NB4 (cell line): Measurements from ENCODE around the gene ROR2.

ENCODE experiments used
- DNase-seq: peaks from one replicate; pipeline ENCODE4 v3.0.0; 2010; ENCODE audit warnings: low read depth
- H3K4me3 ChIP-seq: one replicate; pipeline ENCODE4 v1.5.1; 2011; ENCODE audit warnings: mild to moderate bottlenecking, low read depth, low read length, moderate library complexity
- MYC ChIP-seq: IDR thresholded peaks from 2 replicates; pipeline ENCODE4 v1.6.1; 2011; ENCODE audit warnings: low read depth, low read length
- POLR2A ChIP-seq: IDR thresholded peaks from 2 replicates; pipeline ENCODE4 v1.6.1; 2011; ENCODE audit warnings: mild to moderate bottlenecking; ENCODE audit not compliant: insufficient read length; ENCODE audit errors: extremely low read depth
- TF ChIP-seq, protein P1 (sequence below): IDR thresholded peaks from one replicate; pipeline ENCODE4 v1.5.1; 2012; ENCODE audit warnings: low read depth, low read length
- TF ChIP-seq, protein P2 (sequence below): IDR thresholded peaks from 2 replicates; pipeline ENCODE4 v1.6.1; 2011; ENCODE audit warnings: low read depth, low read length

The ROR2 gene

GRCh38 chr9:91785447-91785842 lies 164.6 kb downstream of the ROR2 start:
- no peak for TF ChIP-seq MYC
- TF ChIP-seq, protein P1, sequence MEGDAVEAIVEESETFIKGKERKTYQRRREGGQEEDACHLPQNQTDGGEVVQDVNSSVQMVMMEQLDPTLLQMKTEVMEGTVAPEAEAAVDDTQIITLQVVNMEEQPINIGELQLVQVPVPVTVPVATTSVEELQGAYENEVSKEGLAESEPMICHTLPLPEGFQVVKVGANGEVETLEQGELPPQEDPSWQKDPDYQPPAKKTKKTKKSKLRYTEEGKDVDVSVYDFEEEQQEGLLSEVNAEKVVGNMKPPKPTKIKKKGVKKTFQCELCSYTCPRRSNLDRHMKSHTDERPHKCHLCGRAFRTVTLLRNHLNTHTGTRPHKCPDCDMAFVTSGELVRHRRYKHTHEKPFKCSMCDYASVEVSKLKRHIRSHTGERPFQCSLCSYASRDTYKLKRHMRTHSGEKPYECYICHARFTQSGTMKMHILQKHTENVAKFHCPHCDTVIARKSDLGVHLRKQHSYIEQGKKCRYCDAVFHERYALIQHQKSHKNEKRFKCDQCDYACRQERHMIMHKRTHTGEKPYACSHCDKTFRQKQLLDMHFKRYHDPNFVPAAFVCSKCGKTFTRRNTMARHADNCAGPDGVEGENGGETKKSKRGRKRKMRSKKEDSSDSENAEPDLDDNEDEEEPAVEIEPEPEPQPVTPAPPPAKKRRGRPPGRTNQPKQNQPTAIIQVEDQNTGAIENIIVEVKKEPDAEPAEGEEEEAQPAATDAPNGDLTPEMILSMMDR, result no peak
- no peak for TF ChIP-seq POLR2A
- TF ChIP-seq, protein P2, sequence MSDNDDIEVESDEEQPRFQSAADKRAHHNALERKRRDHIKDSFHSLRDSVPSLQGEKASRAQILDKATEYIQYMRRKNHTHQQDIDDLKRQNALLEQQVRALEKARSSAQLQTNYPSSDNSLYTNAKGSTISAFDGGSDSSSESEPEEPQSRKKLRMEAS, result no peak
- H3K4me3 ChIP-seq, result no peak overlapping the region
- DNase-seq, result no peak

DNA sequence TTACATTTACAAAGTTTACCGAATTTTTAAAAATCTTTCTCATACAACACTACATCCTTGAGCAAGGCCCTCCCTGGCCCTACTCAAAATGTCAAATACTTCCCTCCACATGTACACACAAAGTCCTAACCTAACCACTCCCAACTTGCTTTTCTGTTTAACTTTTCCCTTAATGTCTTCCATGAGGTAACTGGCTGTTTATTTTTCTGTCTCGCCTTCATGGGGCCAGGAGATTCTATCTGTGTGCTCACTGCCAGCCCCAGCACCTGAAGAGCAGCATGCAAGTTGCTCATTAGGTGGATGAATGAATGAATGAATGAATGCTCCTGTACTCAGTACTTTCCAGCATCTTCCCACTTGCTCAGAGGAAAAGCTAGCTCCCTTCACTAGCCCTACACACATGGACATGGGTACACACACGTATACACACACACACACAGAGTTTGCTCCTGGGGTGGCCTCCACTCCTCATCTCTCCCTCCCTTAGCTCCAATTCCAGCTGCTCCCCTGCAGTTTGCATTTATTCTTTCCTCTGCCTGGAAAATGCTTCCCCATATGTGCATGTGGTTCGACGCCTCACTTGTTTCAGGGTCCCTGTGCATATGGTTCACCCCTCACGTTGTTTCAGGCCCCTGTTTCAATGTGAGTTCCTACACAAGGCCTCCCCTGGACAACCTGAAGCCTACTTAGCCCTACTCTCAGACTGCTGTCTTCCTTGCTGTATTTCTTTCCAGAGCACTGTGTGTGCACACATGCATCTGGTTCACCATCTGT lies 165.2 kb downstream of the ROR2 start:
- H3K4me3 ChIP-seq, result no peak overlapping the region
- TF ChIP-seq, protein P1, result no peak
- TF ChIP-seq, protein P2, result no peak
- no peak for TF ChIP-seq POLR2A
- TF ChIP-seq MYC, result no peak
- DNase-seq, result no peak

GRCh38 chr9:91783876-91784672 lies 166.0 kb downstream of the ROR2 start:
- TF ChIP-seq POLR2A, result no peak
- TF ChIP-seq MYC, result no peak
- TF ChIP-seq, protein P2, result no peak
- TF ChIP-seq, protein P1, result no peak
- DNase-seq, result no peak
- H3K4me3 ChIP-seq, result no peak overlapping the region

DNA sequence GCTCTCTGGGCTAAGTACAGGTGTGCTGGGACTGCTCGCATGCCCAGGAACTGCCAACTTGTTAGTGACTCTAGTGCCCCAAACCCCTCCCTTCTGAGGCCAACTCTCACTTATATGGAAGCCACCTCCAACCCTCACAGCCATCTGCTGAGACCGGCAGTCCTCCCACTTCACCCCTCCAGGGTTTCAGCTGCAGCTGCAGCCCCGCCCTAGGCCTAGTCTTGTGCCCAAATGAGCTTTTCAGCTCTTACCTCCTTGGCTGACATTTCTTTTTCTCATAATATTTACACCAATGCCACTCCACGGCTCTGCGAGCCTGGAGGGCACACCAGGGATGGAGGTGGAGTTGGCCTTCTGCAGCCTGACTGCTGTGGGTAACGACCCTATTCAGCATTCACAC lies 166.6 kb downstream of the ROR2 start:
- DNase-seq, result no peak
- no peak overlapping the region for H3K4me3 ChIP-seq
- TF ChIP-seq, protein P2, result no peak
- TF ChIP-seq POLR2A (no peak), MYC (no peak)
- TF ChIP-seq, protein P1, result no peak

- H3K4me3 ChIP-seq, result no peak overlapping the region
- TF ChIP-seq POLR2A, result no peak
- TF ChIP-seq, protein P2, result no peak
- TF ChIP-seq, protein P1, result no peak
- TF ChIP-seq MYC, result no peak
- DNase-seq, result no peak
These were observed 167.3 kb downstream of the ROR2 start for GRCh38 chr9:91782708-91783214.
